ENCODE measurements around the gene AMPD3. TPM values are rescaled to one million over a fixed set of nuclear protein-coding genes. Genes with fewer than 3 reads are reported as not detected.

The AMPD3 gene
- total RNA-seq, 1 experiment from 2014 or later, result 12.5 TPM

GRCh38 chr11:10407055-10407454, 48.0 kb upstream of the AMPD3 start:
- DNase-seq (ENCODE audit: low read depth, low spot score), result peak; percentile 91
- H3K36me3 ChIP-seq (ENCODE audit: control insufficient read depth, insufficient read depth, low read length), result no peaks in the 10 kb centered on the region
- ChIA-PET POLR2A (no interaction called here), CTCF (interaction anchor here (0.7 kb wide), 1 partner anchor 321 kb away, joined by 10 read pairs; no protein-coding TSS in a partner anchor)
- intact Hi-C loops (cut with micrococcal nuclease; ENCODE audit: unreplicated experiment) (loop anchor here (5.0 to 10.0 kb wide), 2 partner anchors 138 to 250 kb away; partner anchors contain the start of gene RNF141), in situ Hi-C loops (cut with HindIII; ENCODE audit: low pct_unique_long_range_greater_than_20kb, low sequenced_read_pairs) (no loop called here)
- H3K4me1 ChIP-seq (ENCODE audit: control insufficient read depth, insufficient read depth, low read length), result peaks cover 18% of the 10 kb centered on the region
- BruUV-seq (replicated peaks), result no TSS peak
- H3K27ac ChIP-seq (ENCODE audit: low read length), result 0 out of 2 replicates have a peak overlapping the region, but pooled peaks have one; percentile 7
- no peaks in the 10 kb centered on the region for H3K9me3 ChIP-seq (ENCODE audit: control insufficient read depth, insufficient read depth, low read depth, low read length)
- no peak for TF ChIP-seq POLR2AphosphoS5 (IDR thresholded peaks at IDR 0.05; ENCODE audit: low read depth, low read length)
- TF ChIP-seq, protein P1, sequence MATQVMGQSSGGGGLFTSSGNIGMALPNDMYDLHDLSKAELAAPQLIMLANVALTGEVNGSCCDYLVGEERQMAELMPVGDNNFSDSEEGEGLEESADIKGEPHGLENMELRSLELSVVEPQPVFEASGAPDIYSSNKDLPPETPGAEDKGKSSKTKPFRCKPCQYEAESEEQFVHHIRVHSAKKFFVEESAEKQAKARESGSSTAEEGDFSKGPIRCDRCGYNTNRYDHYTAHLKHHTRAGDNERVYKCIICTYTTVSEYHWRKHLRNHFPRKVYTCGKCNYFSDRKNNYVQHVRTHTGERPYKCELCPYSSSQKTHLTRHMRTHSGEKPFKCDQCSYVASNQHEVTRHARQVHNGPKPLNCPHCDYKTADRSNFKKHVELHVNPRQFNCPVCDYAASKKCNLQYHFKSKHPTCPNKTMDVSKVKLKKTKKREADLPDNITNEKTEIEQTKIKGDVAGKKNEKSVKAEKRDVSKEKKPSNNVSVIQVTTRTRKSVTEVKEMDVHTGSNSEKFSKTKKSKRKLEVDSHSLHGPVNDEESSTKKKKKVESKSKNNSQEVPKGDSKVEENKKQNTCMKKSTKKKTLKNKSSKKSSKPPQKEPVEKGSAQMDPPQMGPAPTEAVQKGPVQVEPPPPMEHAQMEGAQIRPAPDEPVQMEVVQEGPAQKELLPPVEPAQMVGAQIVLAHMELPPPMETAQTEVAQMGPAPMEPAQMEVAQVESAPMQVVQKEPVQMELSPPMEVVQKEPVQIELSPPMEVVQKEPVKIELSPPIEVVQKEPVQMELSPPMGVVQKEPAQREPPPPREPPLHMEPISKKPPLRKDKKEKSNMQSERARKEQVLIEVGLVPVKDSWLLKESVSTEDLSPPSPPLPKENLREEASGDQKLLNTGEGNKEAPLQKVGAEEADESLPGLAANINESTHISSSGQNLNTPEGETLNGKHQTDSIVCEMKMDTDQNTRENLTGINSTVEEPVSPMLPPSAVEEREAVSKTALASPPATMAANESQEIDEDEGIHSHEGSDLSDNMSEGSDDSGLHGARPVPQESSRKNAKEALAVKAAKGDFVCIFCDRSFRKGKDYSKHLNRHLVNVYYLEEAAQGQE (IDR thresholded peaks at IDR 0.05; ENCODE audit: insufficient read depth in 1 of 2, low read depth in 2 of 2, low read length in 1 of 2), result no peak
- H3K27me3 ChIP-seq (ENCODE audit: control insufficient read depth, insufficient read depth, low read length), result no peaks in the 10 kb centered on the region
- no peak overlapping the region for H3K4me3 ChIP-seq (ENCODE audit: low read depth in 2 of 2, low read length in 2 of 2)
- ATAC-seq, result peak; percentile 75

DNA sequence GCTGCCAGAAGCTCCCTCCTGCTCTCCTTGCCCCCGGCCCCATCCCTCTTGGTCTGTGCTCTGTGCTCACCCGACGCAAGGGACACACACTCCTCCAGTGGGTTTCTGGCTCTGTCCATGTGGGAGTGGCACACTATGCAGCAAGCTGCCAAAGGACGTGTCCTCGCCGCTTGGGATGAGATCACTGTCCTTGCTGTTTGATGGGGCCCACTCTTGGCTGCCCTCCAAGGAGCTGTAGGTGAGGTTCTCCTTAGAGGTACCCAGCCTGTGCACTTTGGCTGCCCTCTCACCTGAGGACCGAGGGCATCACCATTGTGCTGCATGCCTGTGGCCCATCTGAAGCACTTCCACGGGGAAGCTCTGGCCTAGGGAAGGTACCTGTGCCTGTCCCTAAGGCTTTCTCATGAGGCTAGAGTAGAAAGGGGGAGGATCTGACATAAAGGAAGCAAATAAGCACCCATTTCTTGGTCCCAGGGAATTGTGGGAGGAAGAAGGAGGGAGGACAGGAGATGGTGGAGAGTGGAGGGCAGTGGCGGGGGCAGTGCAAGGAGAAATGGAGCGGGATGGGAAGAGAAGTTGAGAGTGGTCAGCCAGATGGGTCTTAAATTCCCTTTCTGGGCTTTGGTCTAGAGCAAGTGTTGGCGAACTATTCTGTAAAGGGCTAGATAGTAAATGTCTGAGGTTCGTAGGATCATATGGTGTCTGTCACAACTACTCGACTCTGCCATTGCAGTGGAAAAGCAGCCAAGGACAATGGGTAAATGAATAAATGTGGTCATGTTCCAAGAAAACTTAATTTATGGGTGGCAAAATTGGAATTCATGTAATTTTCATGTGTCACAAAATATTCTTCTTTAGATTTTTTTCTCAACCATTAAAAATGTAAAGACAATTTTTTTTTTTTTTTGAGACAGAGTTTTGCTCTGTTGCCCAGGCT, 47.0 kb upstream of the AMPD3 start:
- no peaks in the 10 kb centered on the region for H3K36me3 ChIP-seq (ENCODE audit: control insufficient read depth, insufficient read depth, low read length)
- H3K27me3 ChIP-seq (ENCODE audit: control insufficient read depth, insufficient read depth, low read length), result no peaks in the 10 kb centered on the region
- ChIA-PET POLR2A (no interaction called here), CTCF (interaction anchor here (1.6 kb wide), 1 partner anchor 327 kb away, joined by 4 read pairs; no protein-coding TSS in a partner anchor)
- no peak overlapping the region for H3K4me3 ChIP-seq (ENCODE audit: low read depth in 2 of 2, low read length in 2 of 2)
- intact Hi-C loops (cut with micrococcal nuclease; ENCODE audit: unreplicated experiment) (loop anchor here (5.0 to 10.0 kb wide), 2 partner anchors 137 to 249 kb away; partner anchors contain the start of gene RNF141), in situ Hi-C loops (cut with HindIII; ENCODE audit: low pct_unique_long_range_greater_than_20kb, low sequenced_read_pairs) (no loop called here)
- H3K27ac ChIP-seq (ENCODE audit: low read length), result no peak overlapping the region
- no peaks in the 10 kb centered on the region for H3K9me3 ChIP-seq (ENCODE audit: control insufficient read depth, insufficient read depth, low read depth, low read length)
- ATAC-seq, result no peak
- peaks cover 18% of the 10 kb centered on the region for H3K4me1 ChIP-seq (ENCODE audit: control insufficient read depth, insufficient read depth, low read length)
- no peak for TF ChIP-seq TCF7L2 (IDR thresholded peaks at IDR 0.05; ENCODE audit: low read depth, low read length)
- no peak for TF ChIP-seq SIN3A (IDR thresholded peaks at IDR 0.05; ENCODE audit: borderline replicate concordance, insufficient read depth, low read depth, low read length)
- no peak for TF ChIP-seq CTCF (IDR thresholded peaks at IDR 0.05)
- no peak for TF ChIP-seq POLR2AphosphoS5 (IDR thresholded peaks at IDR 0.05; ENCODE audit: low read depth, low read length)
- TF ChIP-seq, protein P1 (IDR thresholded peaks at IDR 0.05; ENCODE audit: insufficient read depth in 1 of 2, low read depth in 2 of 2, low read length in 1 of 2), result no peak
- BruUV-seq (replicated peaks), result no TSS peak
- DNase-seq (ENCODE audit: low read depth, low spot score), result no peak

All from Panc1 (cell line).